GM23338 (cell line): ENCODE measurements around the gene NAPSA. TPM values are rescaled to one million over a fixed set of nuclear protein-coding genes. Genes with fewer than 3 reads are reported as not detected.

Source experiments
- ATAC-seq: fragments of 200-7000 bp; cut with Tn5 transposase; 3 replicates; pipeline ENCODE4 v1.9.1; 2020
- DNase-seq: peaks from one replicate; pipeline ENCODE4 v3.0.0-alpha.2; 2015; ENCODE audit warnings: low spot score
- H2AFZ ChIP-seq: fragments of 200-600 bp; sonication (generic); 2 replicates; pipeline ENCODE4 v1.8.0; 2016; ENCODE audit warnings: antibody characterized with exemption, mild to moderate bottlenecking, moderate library complexity
- H3F3A ChIP-seq: fragments of 200-600 bp; sonication (generic); replicated peaks from 2 replicates; pipeline ENCODE4 v1.8.0; 2017; ENCODE audit warnings: antibody characterized with exemption, mixed run types, low read depth
- H3K27ac ChIP-seq: fragments of 200-600 bp; sonication (generic); 2 replicates; pipeline ENCODE4 v1.6.1; 2016; ENCODE audit warnings: low read depth
- H3K27me3 ChIP-seq: fragments of 200-600 bp; sonication (generic); 2 replicates; pipeline ENCODE4 v1.8.0; 2016; ENCODE audit warnings: mild to moderate bottlenecking, mixed run types, moderate library complexity; ENCODE audit not compliant: insufficient read depth
- H3K36me3 ChIP-seq: fragments of 200-600 bp; sonication (generic); 2 replicates; pipeline ENCODE4 v1.8.0; 2016; ENCODE audit warnings: mild to moderate bottlenecking; ENCODE audit not compliant: insufficient read depth
- H3K4me1 ChIP-seq: fragments of 200-600 bp; sonication (generic); 2 replicates; pipeline ENCODE4 v1.8.0; 2016; ENCODE audit warnings: mild to moderate bottlenecking, moderate library complexity; ENCODE audit not compliant: insufficient read depth
- H3K4me2 ChIP-seq: fragments of 200-600 bp; sonication (generic); 2 replicates; pipeline ENCODE4 v1.7.1; 2017; ENCODE audit warnings: mixed run types
- H3K4me3 ChIP-seq: fragments of 200-600 bp; sonication (generic); 2 replicates; pipeline ENCODE4 v1.6.1; 2016; ENCODE audit warnings: mixed run types
- H3K79me2 ChIP-seq: fragments of 200-600 bp; sonication (generic); replicated peaks from 2 replicates; pipeline ENCODE4 v1.8.0; 2017; ENCODE audit warnings: mild to moderate bottlenecking; ENCODE audit not compliant: insufficient read depth
- H3K9me2 ChIP-seq: fragments of 200-600 bp; sonication (generic); 2 replicates; pipeline ENCODE4 v1.8.0; 2017; ENCODE audit not compliant: insufficient read depth
- H4K20me1 ChIP-seq: fragments of 200-600 bp; sonication (generic); replicated peaks from 2 replicates; pipeline ENCODE4 v1.8.0; 2017; ENCODE audit warnings: mild to moderate bottlenecking; ENCODE audit not compliant: insufficient read depth
- H3K27ac Mint-ChIP-seq: 2 replicates; pipeline ENCODE4 v1.8.0; 2020; ENCODE audit warnings: inconsistent platforms, mild to moderate bottlenecking, moderate library complexity, mixed read lengths
- H3K27me3 Mint-ChIP-seq: 3 replicates; pipeline ENCODE4 v1.8.0; 2022; ENCODE audit warnings: low read depth, mild to moderate bottlenecking, moderate library complexity, mixed read lengths, inconsistent platforms; ENCODE audit not compliant: insufficient read depth, poor library complexity
- H3K36me3 Mint-ChIP-seq: 3 replicates; pipeline ENCODE4 v1.8.0; 2021; ENCODE audit warnings: low read depth, mild to moderate bottlenecking, inconsistent platforms, moderate library complexity, mixed read lengths
- H3K4me1 Mint-ChIP-seq: 3 replicates; pipeline ENCODE4 v1.8.0; 2020; ENCODE audit warnings: mild to moderate bottlenecking, inconsistent platforms, mixed read lengths
- H3K4me3 Mint-ChIP-seq: 3 replicates; pipeline ENCODE4 v1.8.0; 2021; ENCODE audit warnings: moderate library complexity, mild to moderate bottlenecking, inconsistent platforms, mixed read lengths
- H3K9me3 Mint-ChIP-seq: 3 replicates; pipeline ENCODE4 v1.8.0; 2020; ENCODE audit warnings: moderate library complexity, mild to moderate bottlenecking, inconsistent platforms, mixed read lengths
- CREB1 ChIP-seq: fragments of 250-450 bp; sonication (Bioruptor Pico); IDR thresholded peaks from 2 replicates; pipeline ENCODE4 v1.5.0; 2020; ENCODE audit warnings: low read depth, mild to moderate bottlenecking, moderate library complexity
- CTCF ChIP-seq, 2 experiments: fragments of 200-600 bp in 1 of 2; sonication (generic) in 1 of 2; conservative IDR thresholded peaks; 2 replicates each; pipeline versions ENCODE4 v1.5.1 to v1.6.1; 2016 to 2017; ENCODE audit warnings: antibody characterized with exemption in 2 of 2, low read depth in 2 of 2, mild to moderate bottlenecking in 2 of 2, moderate library complexity in 1 of 2
- ETS1 ChIP-seq: IDR thresholded peaks from 2 replicates; pipeline ENCODE4 v1.6.1; 2016; ENCODE audit warnings: antibody characterized with exemption
- EZH2 ChIP-seq: fragments of 200-600 bp; sonication (generic); IDR thresholded peaks from one replicate; pipeline ENCODE4 v1.8.0; 2017; ENCODE audit warnings: antibody characterized with exemption, mild to moderate bottlenecking, low read depth; ENCODE audit not compliant: unreplicated experiment
- EZH2phosphoT487 ChIP-seq: fragments of 200-600 bp; sonication (generic); IDR thresholded peaks from one replicate; pipeline ENCODE4 v1.8.1; 2018; ENCODE audit warnings: antibody characterized with exemption; ENCODE audit not compliant: unreplicated experiment
- JUNB ChIP-seq: IDR thresholded peaks from one replicate; pipeline ENCODE4 v1.6.1; 2016; ENCODE audit warnings: antibody characterized with exemption; ENCODE audit not compliant: unreplicated experiment
- STAT1 ChIP-seq: IDR thresholded peaks from one replicate; pipeline ENCODE4 v1.6.1; 2016; ENCODE audit warnings: antibody characterized with exemption; ENCODE audit not compliant: unreplicated experiment
- ZNF114 ChIP-seq: fragments of 250-450 bp; sonication (Bioruptor Pico); IDR thresholded peaks from 2 replicates; pipeline ENCODE4 v1.5.0; 2020; ENCODE audit warnings: mild to moderate bottlenecking, moderate library complexity
- ZNF462 ChIP-seq: fragments of 250-450 bp; sonication (Bioruptor Pico); IDR thresholded peaks from 2 replicates; pipeline ENCODE4 v1.5.0; 2020; ENCODE audit warnings: mild to moderate bottlenecking, moderate library complexity
- long read RNA-seq: library from polyadenylated mRNA; unstranded; transcript quantifications from one replicate; pipeline ENCODE4 v2.0.0, GENCODE V29; 2020; ENCODE audit not compliant: unreplicated experiment
- polyA plus RNA-seq: library from polyadenylated mRNA; unstranded; fragments of >200 nt; fragmentation: Nextera tagmentation; extraction: Ambion mirVana; gene quantifications from 2 replicates; pipeline ENCODE4 v1.2.1, GENCODE V29; 2016
- total RNA-seq: library from RNA; depleted of rRNA; stranded (reverse); fragments of >200 nt; shearing (Covaris generic); gene quantifications from 2 replicates; pipeline ENCODE4 v1.2.3, GENCODE V29; 2014; rRNA removed

NAPSA gene
- 0.14 and 0.27 TPM in 2 replicates for total RNA-seq
- 0.63 and 0.99 TPM in 2 replicates for polyA plus RNA-seq
- long read RNA-seq = 0 reads

GRCh38 chr19:50365434-50366306, at the start of gene NAPSA:
Gene NAPSA, minus strand, starts transcription at chr19:50365639. Its CDS starts 18 bp downstream, at chr19:50365621.
- peaks cover 5% of the 10 kb centered on the region for H3K27me3 Mint-ChIP-seq
- H3K36me3 Mint-ChIP-seq = peaks cover 15% of the 10 kb centered on the region
- Histone ChIP-seq H3F3A (peaks cover 3% of the 10 kb centered on the region; the same call in 1 of the 2 replicates), H2AFZ (no peak within 1 kb of the TSS), H4K20me1 (no peaks in the 10 kb centered on the region), H3K4me3 (no peak within 1 kb of the TSS), H3K27ac (no peak within 1 kb of the TSS), H3K4me2 (no peak within 1 kb of the TSS), H3K9me2 (0 out of 2 replicates have a peak, but pooled peaks cover 3% of the 10 kb centered on the region), H3K79me2 (no peaks in the 10 kb centered on the region), H3K4me1 (no peaks in the 10 kb centered on the region; the same call in 1 of the 2 replicates), H3K27me3 (no peaks in the 10 kb centered on the region), H3K36me3 (no peaks in the 10 kb centered on the region)
- H3K4me3 Mint-ChIP-seq = no peak within 1 kb of the TSS
- no peak within 1 kb of the TSS for H3K27ac Mint-ChIP-seq
- H3K4me1 Mint-ChIP-seq = peaks cover 5% of the 10 kb centered on the region; the same call in 2 of the 3 replicates
- H3K9me3 Mint-ChIP-seq = peaks cover 61% of the 10 kb centered on the region
- ATAC-seq (no peak), DNase-seq (no peak)
- TF ChIP-seq ETS1 (no peak), JUNB (no peak), ZNF462 (CRISPR knock-in tag) (no peak), EZH2phosphoT487 (no peak), STAT1 (no peak), CREB1 (no peak), CTCF (conservative IDR thresholded peaks at IDR 0.05; ENCODE audit: low read depth in 2 of 2) (no peak), EZH2 (no peak), ZNF114 (no peak)
